K562 (cell line): ENCODE data around the gene S100A4. TPM values are rescaled to one million over a fixed set of nuclear protein-coding genes. Genes with fewer than 3 reads are reported as not detected.
A peak's percentile ranks its signal among the peaks of the same experiment; 100 is the strongest.

ENCODE experiments used
- ATAC-seq: fragments of 200-7000 bp; cut with Tn5 transposase; 3 replicates; pipeline ENCODE4 v1.9.1; 2020; ENCODE audit warnings: moderate library complexity
- BruUV-seq: library from RNA; stranded (reverse); fragments of 400-500 nt; replicated peaks from 2 replicates; lab custom pipeline; 2021; lab: Mats Ljungman, UMichigan
- CTCF ChIA-PET: fragments of 300-600 bp; formaldehyde crosslinking; extraction: SDS; loops from one replicate; lab custom pipeline; 2021; ENCODE audit warnings: low intra/inter-chr PET ratio; lab: Yijun Ruan, JAX
- POLR2A ChIA-PET: fragments of 300-600, 350-650 bp; sonication (Branson Sonifier 250); formaldehyde crosslinking; extraction: SDS; loops from one replicate; lab custom pipeline; 2021; ENCODE audit warnings: antibody characterized with exemption, inconsistent platforms; lab: Yijun Ruan, JAX
- DNase-seq, 4 experiments: peaks; one replicate each; pipeline versions ENCODE4 v3.0.0 to v3.0.0-alpha.2; 2011 to 2018; ENCODE audit warnings: low spot score in 3 of 4, mixed read lengths in 3 of 4; ENCODE audit errors: extremely low read depth in 1 of 4
- FAIRE-seq: peaks from 2 replicates; lab custom pipeline; 2011; peaks lifted over from hg19 to GRCh38; lab: Jason Lieb, UNC
- H2AFZ ChIP-seq: 2 replicates; pipeline ENCODE4 v1.6.0; 2011; ENCODE audit warnings: low read depth, low read length, control low read depth, inconsistent platforms
- H3K27ac ChIP-seq: fragments of 200-600 bp; 3 replicates; pipeline ENCODE4 v1.8.0; 2011; ENCODE audit warnings: low read depth, mild to moderate bottlenecking, control low read depth, inconsistent platforms, low read length, moderate library complexity, mixed read lengths; ENCODE audit errors: extremely low read depth
- H3K27me3 ChIP-seq, 2 experiments: fragments of 300-600 bp in 1 of 2; 2 replicates in 1 of 2; 3 replicates in 1 of 2; pipeline versions ENCODE4 v1.6.0 to v1.8.0; 2011; ENCODE audit warnings: inconsistent platforms in 2 of 2, low read length in 2 of 2, mild to moderate bottlenecking in 1 of 2, mixed read lengths in 1 of 2, moderate library complexity in 1 of 2; ENCODE audit not compliant: control insufficient read depth in 2 of 2, insufficient read depth in 2 of 2
- H3K36me3 ChIP-seq: fragments of 300-600 bp; 3 replicates; pipeline ENCODE4 v1.8.0; 2011; ENCODE audit warnings: mild to moderate bottlenecking, low read length, inconsistent platforms; ENCODE audit not compliant: control insufficient read depth, insufficient read depth
- H3K4me1 ChIP-seq, 2 experiments: fragments of 200-600 bp in 1 of 2; replicated peaks in 1 of 2; 2 replicates in 1 of 2; 3 replicates in 1 of 2; pipeline versions ENCODE4 v1.5.1 to v1.8.0; 2011; ENCODE audit warnings: inconsistent platforms in 2 of 2, low read length in 2 of 2, mild to moderate bottlenecking in 1 of 2, mixed read lengths in 1 of 2, moderate library complexity in 1 of 2; ENCODE audit not compliant: control insufficient read depth in 2 of 2, insufficient read depth in 2 of 2
- H3K4me2 ChIP-seq: 2 replicates; pipeline ENCODE4 v1.6.1; 2011; ENCODE audit warnings: low read length, control low read depth, inconsistent platforms, mixed read lengths; ENCODE audit not compliant: insufficient read depth
- H3K4me3 ChIP-seq: fragments of 200-600 bp; sonication (generic), shearing (Covaris generic); 2 replicates; pipeline ENCODE4 v1.5.1; 2016; ENCODE audit warnings: control low read depth, inconsistent platforms
- H3K79me2 ChIP-seq: fragments of 200-600 bp; 3 replicates; pipeline ENCODE4 v1.8.0; 2011; ENCODE audit warnings: low read length, inconsistent platforms; ENCODE audit not compliant: control insufficient read depth, insufficient read depth
- H3K9ac ChIP-seq, 2 experiments: 2 replicates each; pipeline versions ENCODE4 v1.6.0 to v1.6.1; 2011; ENCODE audit warnings: low read depth in 2 of 2, low read length in 2 of 2, control low read depth in 1 of 2, inconsistent platforms in 1 of 2, mild to moderate bottlenecking in 1 of 2, mixed read lengths in 1 of 2; ENCODE audit not compliant: insufficient read depth in 1 of 2
- H3K9me1 ChIP-seq: one replicate; pipeline ENCODE4 v1.6.0; 2011; ENCODE audit warnings: inconsistent platforms, mild to moderate bottlenecking, low read length, moderate library complexity; ENCODE audit not compliant: control insufficient read depth, insufficient read depth
- H3K9me3 ChIP-seq: replicated peaks from 2 replicates; pipeline ENCODE4 v1.5.1; 2011; ENCODE audit warnings: low read depth, low read length, inconsistent platforms; ENCODE audit not compliant: control insufficient read depth, insufficient read depth
- H4K20me1 ChIP-seq: replicated peaks from 2 replicates; pipeline ENCODE4 v1.6.1; 2011; ENCODE audit warnings: low read length, inconsistent platforms, mixed read lengths; ENCODE audit not compliant: control insufficient read depth, insufficient read depth
- E2F1 ChIP-seq: sonication (generic); formaldehyde crosslinking; IDR thresholded peaks from 2 replicates; pipeline ENCODE4 v1.8.1; 2023; ENCODE audit warnings: mild to moderate bottlenecking, missing genetic modification reagents, moderate library complexity
- FOXA3 ChIP-seq, 2 experiments: fragments of 450-650 bp in 1 of 2; sonication (generic) in 1 of 2; formaldehyde crosslinking; IDR thresholded peaks in 1 of 2; conservative IDR thresholded peaks in 1 of 2; 2 replicates each; pipeline versions ENCODE4 v1.4.0 to v1.8.0; 2020 to 2022; ENCODE audit warnings: mild to moderate bottlenecking in 2 of 2, missing genetic modification reagents in 1 of 2
- GTF2F1 ChIP-seq: IDR thresholded peaks from 2 replicates; pipeline ENCODE4 v1.6.1; 2011; ENCODE audit warnings: low read depth, low read length, improper control_type of control experiment
- HDGF ChIP-seq: fragments of 450-650 bp; IDR thresholded peaks from 2 replicates; pipeline ENCODE4 v1.6.1; 2016
- HEY1 ChIP-seq: fragments of 250-450 bp; sonication (Bioruptor Pico); IDR thresholded peaks from 2 replicates; pipeline ENCODE4 v1.5.0; 2020; ENCODE audit warnings: mild to moderate bottlenecking, moderate library complexity, borderline replicate concordance
- HMG20B ChIP-seq: fragments of 250-450 bp; sonication (Bioruptor Pico); IDR thresholded peaks from 2 replicates; pipeline ENCODE4 v1.5.0; 2021; ENCODE audit warnings: mild to moderate bottlenecking
- L3MBTL2 ChIP-seq: fragments of 450-650 bp; IDR thresholded peaks from 2 replicates; pipeline ENCODE4 v1.6.1; 2016; ENCODE audit warnings: mild to moderate bottlenecking, moderate library complexity
- NEUROD1 ChIP-seq: fragments of 150-350 bp; IDR thresholded peaks from 2 replicates; pipeline ENCODE4 v1.6.1; 2014; ENCODE audit warnings: borderline replicate concordance, low read length, low read depth; ENCODE audit not compliant: partially characterized antibody
- PHF8 ChIP-seq: fragments of 200-600 bp; sonication (generic); IDR thresholded peaks from 2 replicates; pipeline ENCODE4 v1.6.1; 2012; ENCODE audit warnings: mixed run types, mild to moderate bottlenecking, inconsistent platforms, low read length, moderate library complexity, borderline replicate concordance
- RAD21 ChIP-seq, 2 experiments: fragments of 250-450 bp in 1 of 2; fragments of 450-650 bp in 1 of 2; sonication (Bioruptor Pico) in 1 of 2; formaldehyde crosslinking in 1 of 2; IDR thresholded peaks in 1 of 2; conservative IDR thresholded peaks in 1 of 2; 2 replicates each; pipeline versions ENCODE4 v1.4.0 to v1.8.0; 2020 to 2022; ENCODE audit warnings: mild to moderate bottlenecking in 2 of 2, moderate library complexity in 1 of 2
- RBBP5 ChIP-seq: fragments of 200-600 bp; sonication (generic); IDR thresholded peaks from 2 replicates; pipeline ENCODE4 v1.6.1; 2012; ENCODE audit warnings: borderline replicate concordance, mild to moderate bottlenecking, low read length, control low read depth, inconsistent platforms; ENCODE audit not compliant: insufficient read depth, poor library complexity, severe bottlenecking
- WHSC1 ChIP-seq: IDR thresholded peaks from one replicate; pipeline ENCODE4 v1.6.1; 2012; ENCODE audit warnings: low read length, control low read depth, inconsistent platforms
- WGBS: fragments of 100-300 bp; shearing (Covaris generic); methylation state at CpG from one replicate; pipeline ENCODE4 v1.1.6; 2016; ENCODE audit warnings: low coverage, mixed read lengths; ENCODE audit not compliant: insufficient coverage; ENCODE audit errors: missing lambda C conversion rate; 5-methylcytosine and 5-hydroxymethylcytosine counted together
- in situ Hi-C: fragments of 300-500 bp; cut with MboI; formaldehyde crosslinking; loops from 4 replicates; pipeline ENCODE4 v1.15.0; 2018; ENCODE audit warnings: inconsistent platforms, mixed read lengths
- intact Hi-C: fragments of 100-400 bp; cut with micrococcal nuclease; formaldehyde crosslinking; loops from 2 replicates; pipeline ENCODE4 v1.14.2; 2022
- polyA plus RNA-seq, 8 experiments: library from polyadenylated mRNA; depleted of rRNA in 4 of 8; stranded (reverse) in 5 of 8; unstranded in 3 of 8; fragments of >200 nt; fragmentation: Nextera tagmentation in 2 of 8; fragmentation: Illumina TruSeq in 1 of 8; extraction: Ambion mirVana in 2 of 8; extraction: Trizol in 1 of 8; gene quantifications; 2 replicates each; pipeline versions ENCODE4 v1.2.1 to v1.2.3, GENCODE V29; 2011 to 2014; ENCODE audit warnings: inconsistent platforms in 1 of 8, missing spikeins in 1 of 8
- total RNA-seq, 7 experiments: library from RNA; depleted of rRNA in 6 of 7; stranded (reverse); fragments of >200 nt in 6 of 7; fragmentation: Illumina TruSeq in 2 of 7; extraction: Trizol in 2 of 7; gene quantifications; 2 replicates each; pipeline versions ENCODE4 v1.2.1 to v1.2.3, GENCODE V29; 2011 to 2021; ENCODE audit warnings: low replicate concordance in 1 of 7
- TF ChIP-seq, protein P1 (sequence below): sonication (generic); formaldehyde crosslinking; IDR thresholded peaks from 2 replicates; pipeline ENCODE4 v1.4.0; 2020; ENCODE audit warnings: mild to moderate bottlenecking, missing genetic modification reagents
- TF ChIP-seq, protein P2 (sequence below): fragments of 250-450 bp; sonication (Bioruptor Pico); IDR thresholded peaks from 2 replicates; pipeline ENCODE4 v1.4.0; 2020
- TF ChIP-seq, protein P3 (sequence below): fragments of 450-650 bp; IDR thresholded peaks from 2 replicates; pipeline ENCODE4 v1.7.0; 2016; ENCODE audit warnings: borderline replicate concordance

The S100A4 gene
- total and polyA plus RNA-seq, 9 of the 15 experiments (the other 6 are each of a cell fraction or from before 2014, with no cell fraction given): 3.7 to 20.1 (median 11.2) TPM

DNA sequence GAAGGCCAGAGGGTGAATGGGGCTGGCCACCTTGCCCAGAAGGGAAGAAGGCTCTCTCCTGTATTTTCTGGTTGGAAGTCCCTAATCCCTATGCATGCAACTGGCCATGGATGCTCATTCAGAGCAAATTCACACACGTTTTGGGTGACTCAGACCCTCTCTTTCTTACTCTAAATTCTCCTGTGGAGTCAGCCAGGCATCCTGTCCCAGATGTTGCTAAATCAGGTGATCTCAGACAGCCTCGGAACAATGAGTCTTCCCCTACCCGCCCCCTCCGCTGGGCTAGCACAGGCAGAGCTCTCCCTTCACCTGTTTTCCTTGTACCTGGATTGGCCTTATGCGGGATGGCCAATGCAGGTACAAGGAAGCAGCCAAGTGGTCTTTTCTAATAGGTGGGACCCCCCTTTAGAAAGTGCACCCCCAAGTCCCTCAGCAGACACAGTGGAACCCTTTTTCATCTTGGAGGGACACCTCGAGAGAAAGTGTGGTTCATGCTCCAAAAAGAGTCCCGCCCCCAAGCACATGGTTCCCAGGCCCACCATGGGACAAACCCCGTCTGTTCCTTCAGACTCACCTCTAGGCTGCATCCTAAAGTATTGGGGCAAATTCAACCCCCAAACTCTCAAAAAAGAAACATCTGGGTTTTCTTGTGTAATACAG lies 18.5 kb downstream of the S100A4 start:
- no peak for DNase-seq
- POLR2A ChIA-PET: interaction anchor here (0.7 to 3.3 kb wide), 3 partner anchors 12 to 14 kb away, joined by 4 to 15 read pairs (median 5); partner anchors contain the start of gene S100A5
- CTCF ChIA-PET: no interaction called here
- intact Hi-C loops (no loop called here), in situ Hi-C loops (no loop called here)
- no peak overlapping the region for H3K4me3 ChIP-seq
- peaks cover 2% of the 10 kb centered on the region; the same call in 1 of the 2 replicates for H3K9me3 ChIP-seq
- H4K20me1 ChIP-seq: no peaks in the 10 kb centered on the region
- ATAC-seq: no peak
- peak overlapping the region; percentile 87 for H2AFZ ChIP-seq
- 0 out of 2 replicates have a peak overlapping the region, but pooled peaks have one; percentile 58 for H3K4me2 ChIP-seq
- no peaks in the 10 kb centered on the region for H3K27me3 ChIP-seq
- H3K27ac ChIP-seq: peak overlapping the region; percentile 37; the same call in 1 of the 3 replicates
- no peak for FAIRE-seq
- no TSS peak for BruUV-seq
- peaks cover 17 to 24% of the 10 kb centered on the region in 2 experiments for H3K4me1 ChIP-seq
- no peak overlapping the region for H3K9ac ChIP-seq
- H3K36me3 ChIP-seq: no peaks in the 10 kb centered on the region
- no peaks in the 10 kb centered on the region for H3K9me1 ChIP-seq
- 63% methylated on average over 8 of the region's 8 CpGs for WGBS
- no peaks in the 10 kb centered on the region for H3K79me2 ChIP-seq
- no peak for TF ChIP-seq HEY1 (CRISPR knock-in tag)
- TF ChIP-seq, protein P1, sequence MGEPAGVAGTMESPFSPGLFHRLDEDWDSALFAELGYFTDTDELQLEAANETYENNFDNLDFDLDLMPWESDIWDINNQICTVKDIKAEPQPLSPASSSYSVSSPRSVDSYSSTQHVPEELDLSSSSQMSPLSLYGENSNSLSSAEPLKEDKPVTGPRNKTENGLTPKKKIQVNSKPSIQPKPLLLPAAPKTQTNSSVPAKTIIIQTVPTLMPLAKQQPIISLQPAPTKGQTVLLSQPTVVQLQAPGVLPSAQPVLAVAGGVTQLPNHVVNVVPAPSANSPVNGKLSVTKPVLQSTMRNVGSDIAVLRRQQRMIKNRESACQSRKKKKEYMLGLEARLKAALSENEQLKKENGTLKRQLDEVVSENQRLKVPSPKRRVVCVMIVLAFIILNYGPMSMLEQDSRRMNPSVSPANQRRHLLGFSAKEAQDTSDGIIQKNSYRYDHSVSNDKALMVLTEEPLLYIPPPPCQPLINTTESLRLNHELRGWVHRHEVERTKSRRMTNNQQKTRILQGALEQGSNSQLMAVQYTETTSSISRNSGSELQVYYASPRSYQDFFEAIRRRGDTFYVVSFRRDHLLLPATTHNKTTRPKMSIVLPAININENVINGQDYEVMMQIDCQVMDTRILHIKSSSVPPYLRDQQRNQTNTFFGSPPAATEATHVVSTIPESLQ (CRISPR knock-in tag): no peak
- TF ChIP-seq NEUROD1: no peak
- no peak for TF ChIP-seq GTF2F1
- TF ChIP-seq HDGF: no peak
- TF ChIP-seq PHF8: 0 out of 2 replicates have a peak, but pooled peaks have one; percentile 8
- no peak for TF ChIP-seq HMG20B (CRISPR knock-in tag)
- no peak for TF ChIP-seq FOXA3 (CRISPR knock-in tag; conservative IDR thresholded peaks at IDR 0.05 in 1 of 2, IDR thresholded peaks at IDR 0.05 in 1 of 2)
- TF ChIP-seq RAD21 (CRISPR knock-in tag; conservative IDR thresholded peaks at IDR 0.05 in 1 of 2, IDR thresholded peaks at IDR 0.05 in 1 of 2): no peak
- TF ChIP-seq, protein P2, sequence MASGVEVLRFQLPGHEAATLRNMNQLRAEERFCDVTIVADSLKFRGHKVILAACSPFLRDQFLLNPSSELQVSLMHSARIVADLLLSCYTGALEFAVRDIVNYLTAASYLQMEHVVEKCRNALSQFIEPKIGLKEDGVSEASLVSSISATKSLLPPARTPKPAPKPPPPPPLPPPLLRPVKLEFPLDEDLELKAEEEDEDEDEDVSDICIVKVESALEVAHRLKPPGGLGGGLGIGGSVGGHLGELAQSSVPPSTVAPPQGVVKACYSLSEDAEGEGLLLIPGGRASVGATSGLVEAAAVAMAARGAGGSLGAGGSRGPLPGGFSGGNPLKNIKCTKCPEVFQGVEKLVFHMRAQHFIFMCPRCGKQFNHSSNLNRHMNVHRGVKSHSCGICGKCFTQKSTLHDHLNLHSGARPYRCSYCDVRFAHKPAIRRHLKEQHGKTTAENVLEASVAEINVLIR (CRISPR knock-in tag): no peak
- TF ChIP-seq L3MBTL2: peak; percentile 25; the same call in 1 of the 2 replicates
- no peak for TF ChIP-seq E2F1 (CRISPR knock-in tag)
- no peak for TF ChIP-seq RBBP5
- TF ChIP-seq WHSC1: no peak
- TF ChIP-seq, protein P3, sequence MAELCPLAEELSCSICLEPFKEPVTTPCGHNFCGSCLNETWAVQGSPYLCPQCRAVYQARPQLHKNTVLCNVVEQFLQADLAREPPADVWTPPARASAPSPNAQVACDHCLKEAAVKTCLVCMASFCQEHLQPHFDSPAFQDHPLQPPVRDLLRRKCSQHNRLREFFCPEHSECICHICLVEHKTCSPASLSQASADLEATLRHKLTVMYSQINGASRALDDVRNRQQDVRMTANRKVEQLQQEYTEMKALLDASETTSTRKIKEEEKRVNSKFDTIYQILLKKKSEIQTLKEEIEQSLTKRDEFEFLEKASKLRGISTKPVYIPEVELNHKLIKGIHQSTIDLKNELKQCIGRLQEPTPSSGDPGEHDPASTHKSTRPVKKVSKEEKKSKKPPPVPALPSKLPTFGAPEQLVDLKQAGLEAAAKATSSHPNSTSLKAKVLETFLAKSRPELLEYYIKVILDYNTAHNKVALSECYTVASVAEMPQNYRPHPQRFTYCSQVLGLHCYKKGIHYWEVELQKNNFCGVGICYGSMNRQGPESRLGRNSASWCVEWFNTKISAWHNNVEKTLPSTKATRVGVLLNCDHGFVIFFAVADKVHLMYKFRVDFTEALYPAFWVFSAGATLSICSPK: no peak
